HG02852 (cell line): ENCODE measurements around the gene IQSEC1.

Experiments used
- ATAC-seq: cut with Tn5 transposase; IDR thresholded peaks from one replicate; pipeline ENCODE4 v1.9.1; 2021; ENCODE audit warnings: mild to moderate bottlenecking, moderate library complexity; ENCODE audit not compliant: unreplicated experiment

Gene IQSEC1

GRCh38 chr3:12941495-12942023, 131.7 kb downstream of the IQSEC1 start:
- ATAC-seq: no peak

- no peak for ATAC-seq
Observed at GRCh38 chr3:12940854-12941253, 132.4 kb downstream of the IQSEC1 start.

- ATAC-seq: no peak
Observed at GRCh38 chr3:12939137-12939536, 134.1 kb downstream of the IQSEC1 start.

GRCh38 chr3:12938258-12938711, 134.9 kb downstream of the IQSEC1 start:
- no peak for ATAC-seq

- no peak for ATAC-seq
Observed at GRCh38 chr3:12935861-12936830, 137.1 kb downstream of the IQSEC1 start.

- no peak for ATAC-seq
Observed at GRCh38 chr3:12935023-12935860, 138.0 kb downstream of the IQSEC1 start.

- no peak for ATAC-seq
Observed at GRCh38 chr3:12934431-12934830, 138.8 kb downstream of the IQSEC1 start.

- no peak for ATAC-seq
Observed at GRCh38 chr3:12933901-12934300, 139.3 kb downstream of the IQSEC1 start.

- no peak for ATAC-seq
Observed at GRCh38 chr3:12932754-12933153, 140.5 kb downstream of the IQSEC1 start.

GRCh38 chr3:12932347-12932746, 140.9 kb downstream of the IQSEC1 start:
- no peak for ATAC-seq

GRCh38 chr3:12931273-12931905, 141.8 kb downstream of the IQSEC1 start:
- ATAC-seq: no peak

GRCh38 chr3:12929801-12930200, 143.4 kb downstream of the IQSEC1 start:
- ATAC-seq: no peak

GRCh38 chr3:12926660-12927059, 146.6 kb downstream of the IQSEC1 start:
- no peak for ATAC-seq

- no peak for ATAC-seq
Observed at GRCh38 chr3:12925648-12926047, 147.6 kb downstream of the IQSEC1 start.

GRCh38 chr3:12924437-12924836, 148.8 kb downstream of the IQSEC1 start:
- no peak for ATAC-seq

GRCh38 chr3:12922881-12923431, 150.3 kb downstream of the IQSEC1 start:
- no peak for ATAC-seq

GRCh38 chr3:12922306-12922705, 150.9 kb downstream of the IQSEC1 start:
- no peak for ATAC-seq

- no peak for ATAC-seq
Observed at GRCh38 chr3:12921736-12922135, 151.5 kb downstream of the IQSEC1 start.

- ATAC-seq: no peak
Observed at GRCh38 chr3:12920967-12921366, 152.3 kb downstream of the IQSEC1 start.

GRCh38 chr3:12919205-12919604, 154.0 kb downstream of the IQSEC1 start:
- ATAC-seq: no peak

GRCh38 chr3:12918231-12918630, 155.0 kb downstream of the IQSEC1 start:
- ATAC-seq: no peak
